ENCODE measurements around the gene GNG3.
"Not testable (repeated sequence)": the region's sequence is repeated elsewhere in the genome, so short reads cannot be mapped to it uniquely, and the experiment has no call there.

GNG3 gene

DNA sequence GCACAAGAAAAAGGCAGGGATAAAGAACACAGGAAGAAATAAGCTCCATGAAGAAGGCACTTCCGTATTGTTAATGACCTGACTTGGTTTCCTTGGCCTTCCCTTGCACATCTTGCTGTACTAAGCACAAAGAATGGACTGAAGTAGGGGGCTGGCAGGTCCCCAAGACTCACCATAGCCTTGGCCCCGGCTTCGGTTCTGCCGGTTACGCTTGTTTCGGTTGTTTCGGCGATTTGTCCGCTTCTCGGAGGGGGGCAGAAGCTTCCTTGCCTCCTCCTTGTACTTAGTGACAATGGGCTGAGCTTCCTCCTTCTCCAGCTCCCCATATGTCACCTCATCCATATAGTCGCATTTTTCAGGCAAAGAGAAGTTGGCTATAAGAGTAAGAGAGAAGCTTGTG lies 9.3 kb downstream of the GNG3 start:
- DNase-seq (ENCODE audit: low read depth): no peak

DNA sequence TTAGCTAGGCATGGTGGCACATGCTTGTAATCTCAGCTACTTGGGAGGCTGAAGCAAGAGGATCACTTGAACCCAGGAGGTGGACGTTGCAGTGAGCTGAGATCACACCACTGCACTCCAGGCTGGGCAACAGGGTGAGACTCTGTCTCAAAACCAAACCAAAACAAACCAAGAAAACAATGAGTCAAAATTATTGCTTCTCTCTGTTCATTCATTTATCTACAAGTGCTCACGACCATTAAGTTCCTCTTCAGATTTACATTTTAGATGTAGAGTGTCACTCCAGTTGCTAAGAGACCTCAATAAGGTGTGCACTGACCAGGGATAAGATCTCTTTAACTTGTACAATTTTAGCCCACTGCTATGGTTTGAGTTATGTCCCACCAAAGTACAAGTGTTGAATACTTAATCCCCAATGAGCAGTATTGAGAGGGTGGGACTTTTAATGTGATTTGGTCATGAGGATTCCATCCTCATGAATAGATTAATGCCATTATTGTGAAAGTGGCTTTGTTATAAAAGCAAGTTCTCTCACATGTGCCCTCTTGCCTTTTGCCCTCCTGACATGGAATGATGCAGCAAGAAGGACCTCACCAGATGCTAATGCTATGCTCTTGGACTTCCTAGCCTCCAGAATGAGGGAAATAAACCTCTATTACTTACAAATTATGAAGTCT lies 12.0 kb downstream of the GNG3 start:
- no peak for DNase-seq (ENCODE audit: low read depth)

DNA sequence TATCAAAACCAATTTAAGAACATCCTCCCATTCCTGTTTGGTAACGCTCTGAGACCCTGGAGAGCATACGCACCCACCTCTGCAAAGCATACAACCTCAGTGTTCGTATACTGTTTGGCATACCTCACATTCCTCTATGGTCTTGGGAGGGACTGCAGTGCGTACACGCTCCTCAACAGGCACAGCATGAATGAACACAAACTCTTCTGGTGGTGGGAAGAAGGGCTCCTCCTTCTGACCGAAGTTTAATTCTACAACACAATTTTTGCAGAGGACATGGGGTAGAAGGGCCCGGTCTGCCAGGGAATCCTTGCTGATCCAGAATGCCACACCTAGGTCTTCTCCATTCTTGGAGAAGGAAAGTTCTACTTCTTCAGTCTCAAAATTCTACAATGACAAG lies 14.5 kb downstream of the GNG3 start:
- no peak for DNase-seq (ENCODE audit: low read depth)

DNA sequence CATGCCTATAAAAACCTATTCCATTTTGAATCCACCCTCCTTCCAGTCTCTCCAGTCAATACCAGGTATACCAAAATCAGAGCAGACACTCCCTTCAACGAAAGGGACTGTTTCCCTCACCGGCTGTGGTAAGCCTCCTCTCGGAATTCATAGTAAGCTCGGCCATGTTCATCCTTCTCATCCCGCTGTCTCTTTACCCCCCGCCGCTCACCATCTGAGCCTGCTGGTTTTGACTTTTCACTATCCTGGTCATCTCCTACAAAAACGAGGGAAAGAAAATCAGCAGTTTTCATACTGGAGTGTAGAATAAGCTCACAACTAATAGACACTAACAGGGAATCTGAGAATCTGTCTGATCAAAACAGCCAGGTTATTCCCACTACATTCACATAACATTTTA lies 16.7 kb downstream of the GNG3 start:
- DNase-seq (ENCODE audit: low read depth): no peak

- no peak for DNase-seq (ENCODE audit: low read depth)
These were observed 18.2 kb downstream of the GNG3 start for GRCh38 chr11:62725646-62726045.

DNA sequence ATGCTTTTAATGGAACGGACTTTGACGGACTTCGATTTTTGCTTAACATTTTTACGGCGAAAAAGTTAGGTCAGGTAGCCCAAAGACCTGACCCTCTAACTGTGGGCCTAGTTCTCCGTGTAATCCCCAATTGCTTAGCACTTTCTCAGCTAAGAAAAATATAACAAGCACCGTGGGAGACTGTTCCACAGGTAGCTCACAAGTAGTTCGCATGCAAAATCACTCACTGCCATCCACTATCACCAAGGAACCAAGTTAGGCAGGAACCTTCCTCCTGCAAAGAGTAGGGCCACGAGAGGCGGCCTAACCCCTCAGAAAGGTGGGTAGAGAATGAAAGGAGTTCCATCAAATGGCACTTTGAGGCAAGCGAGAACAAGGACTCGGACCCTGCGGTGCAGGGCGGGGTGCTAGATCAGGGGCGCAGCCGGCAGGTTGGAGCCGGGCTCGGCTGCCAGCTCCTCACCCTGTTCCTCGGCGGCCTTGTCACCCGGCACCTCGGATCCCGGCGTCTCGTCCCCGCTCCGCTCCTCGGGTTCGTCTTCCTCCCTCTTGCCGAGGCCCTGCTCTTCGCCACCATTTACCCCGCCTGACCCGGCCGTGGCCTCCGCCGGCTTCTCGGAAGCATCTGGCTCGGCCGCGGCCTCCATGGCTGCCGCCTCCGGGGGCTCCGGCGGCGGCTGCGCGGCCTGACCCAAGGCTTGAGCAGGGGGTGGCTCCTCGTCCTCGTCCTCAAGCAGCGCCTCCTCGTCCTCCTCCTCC lies 18.9 kb downstream of the GNG3 start:
- DNase-seq (ENCODE audit: low read depth): no peak

GRCh38 chr11:62726915-62727164 lies 19.4 kb downstream of the GNG3 start:
- no peak for DNase-seq (ENCODE audit: low read depth)

- DNase-seq (ENCODE audit: low read depth): peak; percentile 97
These were observed 19.8 kb downstream of the GNG3 start, which contains the start of gene HNRNPUL2 for GRCh38 chr11:62727165-62727871. TSS of gene HNRNPUL2 (minus strand) at chr11:62727457. CDS start at chr11:62727156, 301 bp downstream.

DNA sequence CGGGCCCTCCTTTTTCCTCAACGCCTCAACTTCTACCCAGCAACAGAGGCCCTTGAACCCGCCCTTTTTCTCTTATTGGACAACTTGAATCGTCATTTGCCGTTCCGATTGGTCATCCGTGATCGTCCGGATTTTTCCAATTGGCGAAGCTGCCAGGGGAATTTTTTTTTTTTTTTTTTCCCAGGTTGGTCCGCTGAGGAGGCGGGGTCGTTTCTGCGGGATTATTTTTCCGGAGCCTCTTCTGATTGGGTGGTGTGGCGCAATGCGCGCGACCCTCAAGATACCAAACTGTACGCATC lies 20.3 kb downstream of the GNG3 start:
- peak; percentile 81 for DNase-seq (ENCODE audit: low read depth)

DNA sequence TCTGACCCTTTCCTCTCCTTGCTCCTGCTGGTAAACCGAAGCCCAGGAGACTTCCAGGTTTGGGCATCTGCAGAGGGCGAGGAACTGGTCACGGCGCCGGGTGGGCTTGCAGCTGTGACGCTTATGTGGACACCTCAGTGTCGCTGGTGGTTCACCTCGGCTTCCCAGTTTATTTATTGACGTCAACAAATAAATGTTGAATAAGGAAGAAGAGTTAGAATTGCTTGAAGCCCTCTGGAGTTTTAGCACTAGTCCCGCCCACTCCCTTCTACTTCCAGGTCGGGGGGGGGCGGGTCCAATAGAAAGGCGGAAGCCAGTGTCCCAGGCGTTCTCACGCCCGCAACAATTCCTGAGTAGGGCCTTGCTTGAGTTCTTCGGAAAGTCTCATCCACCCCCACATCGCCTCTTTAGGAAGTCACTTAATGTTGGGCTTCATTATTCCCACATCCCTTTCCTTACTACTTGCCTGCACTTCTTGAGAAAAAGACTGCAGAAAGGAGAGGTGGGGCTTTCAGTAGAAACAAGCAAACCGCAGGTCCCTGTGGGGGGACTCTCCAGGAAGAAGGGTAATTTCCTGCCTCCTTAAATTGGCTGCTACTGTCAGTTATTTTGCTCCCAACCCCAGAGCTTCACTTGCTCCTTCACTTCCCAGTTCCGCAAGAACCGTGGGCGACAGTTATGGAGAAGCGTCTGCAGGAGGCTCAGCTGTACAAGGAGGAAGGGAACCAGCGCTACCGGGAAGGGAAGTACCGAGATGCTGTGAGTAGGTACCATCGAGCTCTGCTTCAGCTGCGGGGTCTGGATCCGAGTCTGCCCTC lies 20.9 kb downstream of the GNG3 start, which contains the start of gene TTC9C:
Gene TTC9C, plus strand, starts transcription at position 316 of the 818 bp plus-strand sequence. Its CDS starts 363 bp downstream, at position 679.
- DNase-seq (ENCODE audit: low read depth): peak; percentile 77

DNA sequence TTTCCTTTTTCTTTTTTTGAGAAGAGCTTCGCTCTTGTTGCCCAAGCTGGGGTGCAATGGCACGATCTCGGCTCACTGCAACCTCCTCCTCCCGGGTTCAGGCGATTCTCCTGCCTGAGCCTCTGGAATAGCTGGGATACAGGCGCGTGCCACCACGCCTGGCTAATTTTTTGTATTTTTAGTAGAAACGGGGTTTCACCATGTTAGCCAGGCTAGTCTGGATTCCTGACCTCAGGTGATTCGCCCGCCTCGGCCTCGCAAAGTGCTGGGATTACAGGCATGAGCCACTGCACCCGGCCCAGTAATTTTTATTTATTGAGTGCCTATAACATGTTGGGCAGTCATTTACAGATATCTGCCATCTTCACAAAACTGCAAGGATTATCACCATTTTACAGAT lies 22.6 kb downstream of the GNG3 start:
- DNase-seq (ENCODE audit: low read depth): not testable (repeated sequence)

DNA sequence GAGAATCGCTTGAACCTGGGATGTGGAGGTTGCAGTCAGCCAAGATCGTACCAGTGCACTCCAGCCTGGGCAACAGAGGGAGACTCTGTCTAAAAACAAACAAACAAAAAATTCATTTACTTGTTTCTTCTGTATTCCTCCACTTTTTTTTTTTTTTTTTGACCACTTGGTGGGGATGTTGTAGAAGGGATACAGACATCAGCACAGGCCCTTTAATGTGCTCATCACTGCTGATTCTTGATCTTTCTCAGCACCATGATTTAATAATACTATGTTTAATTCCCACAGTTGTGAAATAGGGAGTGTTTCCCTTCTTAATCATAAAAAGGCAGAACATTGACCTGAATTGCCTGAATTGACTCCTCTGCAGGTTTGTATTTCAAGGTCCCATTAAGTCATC lies 25.4 kb downstream of the GNG3 start:
- no peak for DNase-seq (ENCODE audit: low read depth)

DNA sequence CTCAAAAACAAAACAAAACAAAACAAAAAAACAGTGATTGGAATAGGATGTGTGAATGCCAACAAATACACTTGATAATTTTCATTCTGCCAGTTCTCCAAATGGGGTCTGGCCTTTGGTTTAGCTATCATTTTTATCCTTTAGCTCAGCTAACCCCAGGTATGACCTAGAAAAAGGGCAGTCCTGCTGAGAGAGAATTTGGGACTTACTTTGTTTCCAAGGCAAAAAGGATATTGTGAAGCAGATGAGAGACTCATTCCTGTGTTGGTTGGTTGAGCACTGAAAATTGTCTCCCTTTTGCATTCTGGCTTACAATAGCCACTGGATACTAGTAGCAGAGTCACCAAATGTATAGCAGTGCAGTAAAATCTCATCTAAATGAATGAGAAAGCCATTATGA lies 29.7 kb downstream of the GNG3 start:
- DNase-seq (ENCODE audit: low read depth): no peak

DNA sequence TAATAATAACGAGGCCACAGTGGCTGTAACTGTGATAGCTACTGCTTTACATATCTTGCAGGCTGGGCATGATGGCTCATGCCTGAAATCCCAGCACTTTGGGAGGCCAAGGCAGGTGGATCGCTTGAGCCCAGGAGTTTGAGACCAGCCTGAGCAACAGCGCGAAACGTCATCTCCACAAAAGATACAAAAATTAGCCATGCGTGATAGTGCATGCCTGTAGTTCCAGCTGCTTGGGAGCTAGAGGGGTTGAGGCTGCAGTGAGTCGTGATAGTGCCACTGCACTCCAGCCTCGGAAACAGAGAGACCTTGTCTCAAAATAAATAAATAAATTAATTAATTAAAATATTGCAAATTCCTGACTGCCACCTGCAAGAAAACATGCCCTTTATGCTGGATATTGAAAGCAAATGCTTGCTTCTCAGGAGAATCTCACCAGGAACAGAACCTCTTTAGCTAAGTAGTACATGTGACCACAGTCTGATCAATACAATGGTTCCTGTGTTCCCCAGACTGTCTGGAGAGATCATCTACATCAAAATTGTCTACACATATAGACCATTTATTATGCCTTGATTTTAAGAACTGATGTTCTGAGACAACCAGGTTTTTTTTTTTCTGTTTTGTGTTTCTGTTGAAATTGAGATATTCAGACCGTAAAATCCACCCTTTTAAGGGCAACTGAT lies 40.1 kb downstream of the GNG3 start:
- no peak for DNase-seq (ENCODE audit: low read depth)

DNA sequence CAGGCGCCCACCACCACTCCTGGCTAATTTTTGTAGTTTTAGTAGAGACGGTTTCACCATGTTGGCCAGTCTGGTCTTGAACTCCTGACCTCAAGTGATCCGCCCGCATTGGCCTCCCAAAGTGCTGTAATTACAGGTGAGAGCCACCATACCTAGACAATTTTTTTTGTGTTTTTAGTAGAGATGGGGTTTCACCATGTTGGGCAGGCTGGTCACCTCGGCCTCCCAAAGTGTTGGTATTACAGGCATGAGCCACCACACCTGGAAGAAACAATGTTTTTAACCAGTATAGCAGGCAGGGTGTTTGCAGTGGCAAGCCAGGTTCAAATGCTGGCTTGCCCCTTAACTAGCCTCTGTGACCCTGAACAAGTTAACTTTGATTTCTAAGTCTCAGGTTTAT lies 42.5 kb downstream of the GNG3 start:
- DNase-seq (ENCODE audit: low read depth): not testable (repeated sequence)

DNA sequence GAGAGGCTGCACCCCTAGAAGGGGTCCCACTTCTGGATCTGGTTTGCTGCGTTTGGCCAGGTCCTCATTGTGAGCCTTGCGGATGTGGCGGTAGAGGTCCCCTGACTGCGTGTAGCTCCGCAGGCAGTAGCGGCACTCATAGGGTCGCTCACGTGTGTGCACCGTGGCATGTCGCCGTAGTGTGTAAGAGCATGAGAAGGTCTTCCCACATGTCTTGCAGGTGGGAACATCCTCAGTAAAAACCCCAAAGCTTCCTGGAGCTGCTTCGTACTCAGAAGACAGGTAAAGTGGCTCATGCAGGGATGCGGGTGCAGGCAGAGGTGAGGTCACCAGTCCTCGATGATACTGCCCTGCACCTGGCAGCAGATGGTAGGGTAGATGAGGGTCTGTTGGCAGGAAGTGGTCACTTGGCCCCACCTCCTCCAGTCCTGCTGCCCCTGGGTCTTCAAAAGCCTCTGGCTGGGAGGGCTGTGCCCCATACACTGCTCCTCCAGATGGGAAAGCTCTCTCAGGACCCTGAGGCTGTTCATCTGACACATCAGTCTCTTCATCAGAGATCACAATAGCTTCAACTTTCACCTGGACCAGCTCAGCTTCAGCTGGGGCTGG lies 44.8 kb downstream of the GNG3 start:
- no peak for DNase-seq (ENCODE audit: low read depth)

DNA sequence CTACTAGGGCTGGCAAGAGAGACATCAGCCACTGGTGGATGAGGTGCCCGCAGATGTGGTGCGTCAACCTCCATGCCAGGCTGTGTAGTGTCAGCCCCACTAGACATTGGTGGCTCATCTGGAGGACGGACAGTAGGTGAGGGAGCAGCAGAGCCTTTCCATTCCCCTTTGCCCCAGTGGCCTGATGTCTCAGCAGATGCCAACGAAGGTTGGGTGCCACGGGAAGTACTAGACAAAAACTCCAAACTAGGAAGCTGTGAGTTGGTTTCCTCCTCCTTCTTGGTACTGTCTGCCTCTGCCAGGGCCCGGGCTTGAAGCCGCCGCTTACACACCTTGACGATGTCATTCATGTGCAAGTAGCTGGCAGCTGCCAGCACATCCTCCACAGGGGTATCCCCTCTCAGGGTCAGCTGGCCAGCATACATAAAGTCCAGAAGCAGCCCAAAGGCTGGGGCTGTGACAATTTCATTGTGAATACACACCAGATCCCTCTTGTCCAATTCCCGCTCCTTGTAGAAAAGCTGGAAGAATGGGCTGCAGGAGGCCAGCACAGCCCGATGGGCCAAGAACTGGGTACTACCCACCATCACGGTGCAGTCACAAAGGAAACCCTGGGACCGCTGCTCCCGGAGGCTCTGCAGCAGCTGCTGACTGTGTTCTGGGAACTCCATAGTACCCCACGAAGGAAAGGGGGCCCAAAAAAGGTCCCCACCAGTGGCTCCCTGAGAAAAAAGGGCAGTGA lies 45.7 kb downstream of the GNG3 start:
- no peak for DNase-seq (ENCODE audit: low read depth)

- DNase-seq (ENCODE audit: low read depth): peak; percentile 95
These were observed 46.5 kb downstream of the GNG3 start, which contains the start of gene ZBTB3 for GRCh38 chr11:62753736-62754603. TSS of gene ZBTB3 (minus strand) at chr11:62754160. CDS start at chr11:62753664, 496 bp downstream.

DNA sequence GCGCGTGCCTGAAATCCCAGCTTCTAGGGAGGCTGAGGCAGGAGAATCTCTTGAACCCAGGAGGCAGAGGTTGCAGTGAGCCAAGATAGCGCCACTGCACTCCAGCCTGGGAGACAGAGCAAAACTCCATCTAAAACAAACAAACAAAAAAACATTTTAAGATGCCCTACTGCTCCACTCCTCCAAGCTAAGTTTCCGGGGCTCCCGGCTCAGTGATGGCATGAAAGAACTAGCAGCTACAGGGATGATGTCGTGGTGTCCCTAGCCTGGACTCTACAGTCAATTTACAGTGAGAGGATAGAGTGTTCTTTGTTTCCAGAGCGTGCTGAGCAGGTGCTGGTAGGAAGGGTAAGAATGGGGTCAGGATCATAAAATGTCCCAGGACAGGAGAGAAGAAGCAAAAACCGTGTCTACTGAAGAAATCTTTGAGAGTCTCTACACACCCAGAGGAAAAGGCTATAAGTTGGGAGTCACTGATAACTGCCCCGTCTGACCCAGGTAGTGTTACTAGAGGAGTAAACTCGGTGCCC lies 47.7 kb downstream of the GNG3 start:
- DNase-seq (ENCODE audit: low read depth): no peak

All from activated T-cell treated with anti-CD3 and anti-CD28 coated beads for 24 hours (primary cell).